GM21515 (cell line): ENCODE results near the gene GFRA1.

Experiments
- ATAC-seq: cut with Tn5 transposase; IDR thresholded peaks from one replicate; pipeline ENCODE4 v1.9.1; 2021; ENCODE audit not compliant: unreplicated experiment

Gene GFRA1

GRCh38 chr10:116272440-116273283 lies at the start of gene GFRA1:
GFRA1 (minus strand) TSS chr10:116273206; CDS start chr10:116272029, 1,177 bp downstream.
- ATAC-seq: no peak

GRCh38 chr10:116316503-116316902 lies 43.5 kb upstream of the GFRA1 start:
- no peak for ATAC-seq

GRCh38 chr10:116312548-116312947 lies 39.5 kb upstream of the GFRA1 start:
- no peak for ATAC-seq

GRCh38 chr10:116311706-116312490 lies 38.9 kb upstream of the GFRA1 start:
- ATAC-seq: no peak

GRCh38 chr10:116311016-116311415 lies 38.0 kb upstream of the GFRA1 start:
- no peak for ATAC-seq

- no peak for ATAC-seq
Observed at GRCh38 chr10:116307455-116307854, 34.4 kb upstream of the GFRA1 start.

- no peak for ATAC-seq
Observed at GRCh38 chr10:116306847-116307246, 33.8 kb upstream of the GFRA1 start.

GRCh38 chr10:116304923-116305322 lies 31.9 kb upstream of the GFRA1 start:
- no peak for ATAC-seq

GRCh38 chr10:116300542-116300941 lies 27.5 kb upstream of the GFRA1 start:
- no peak for ATAC-seq

GRCh38 chr10:116298586-116298985 lies 25.6 kb upstream of the GFRA1 start:
- ATAC-seq: no peak

GRCh38 chr10:116296291-116296721 lies 23.3 kb upstream of the GFRA1 start:
- no peak for ATAC-seq

GRCh38 chr10:116292493-116292892 lies 19.5 kb upstream of the GFRA1 start:
- ATAC-seq: no peak

- ATAC-seq: no peak
Observed at GRCh38 chr10:116289652-116290051, 16.6 kb upstream of the GFRA1 start.

- ATAC-seq: no peak
Observed at GRCh38 chr10:116287906-116288501, 15.0 kb upstream of the GFRA1 start.

GRCh38 chr10:116286626-116287200 lies 13.7 kb upstream of the GFRA1 start:
- ATAC-seq: no peak

GRCh38 chr10:116281775-116282174 lies 8.8 kb upstream of the GFRA1 start:
- ATAC-seq: no peak

- ATAC-seq: no peak
Observed at GRCh38 chr10:116278846-116279245, 5.8 kb upstream of the GFRA1 start.

- no peak for ATAC-seq
Observed at GRCh38 chr10:116276981-116277380, 4.0 kb upstream of the GFRA1 start.

- no peak for ATAC-seq
Observed at GRCh38 chr10:116274064-116274904, 1.3 kb upstream of the GFRA1 start.
